NCI-H2107 treated with DMSO at 0.1 percent for 48 hours (cell line): ENCODE data around the gene RSL24D1.
"Not testable (repeated sequence)": the region's sequence is repeated elsewhere in the genome, so short reads cannot be mapped to it uniquely, and the experiment has no call there.

Source experiments
- DNase-seq: peaks from one replicate; lab custom pipeline; 2025; ENCODE audit not compliant: unreplicated experiment; lab: John Stamatoyannopoulos, UW

The RSL24D1 gene

DNA sequence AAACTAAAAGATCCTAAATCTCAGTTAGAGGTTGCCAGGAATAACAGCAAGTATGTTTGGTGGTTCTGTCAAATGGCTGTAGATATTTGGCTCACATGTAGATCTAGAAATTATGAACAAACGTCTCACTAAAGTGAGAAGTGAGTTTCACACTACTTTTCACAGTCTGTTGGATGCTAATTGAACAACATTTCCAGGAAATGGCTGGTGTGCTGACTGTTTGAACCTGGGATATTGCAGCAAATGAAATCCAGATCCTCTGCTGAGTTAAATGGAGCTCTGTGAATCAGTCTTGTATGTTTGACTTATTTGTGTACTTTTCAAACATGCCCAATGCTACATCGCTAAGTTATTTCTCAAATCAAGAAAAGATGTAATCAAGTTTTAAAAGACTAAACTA, 21.3 kb upstream of the RSL24D1 start:
- DNase-seq: no peak

DNA sequence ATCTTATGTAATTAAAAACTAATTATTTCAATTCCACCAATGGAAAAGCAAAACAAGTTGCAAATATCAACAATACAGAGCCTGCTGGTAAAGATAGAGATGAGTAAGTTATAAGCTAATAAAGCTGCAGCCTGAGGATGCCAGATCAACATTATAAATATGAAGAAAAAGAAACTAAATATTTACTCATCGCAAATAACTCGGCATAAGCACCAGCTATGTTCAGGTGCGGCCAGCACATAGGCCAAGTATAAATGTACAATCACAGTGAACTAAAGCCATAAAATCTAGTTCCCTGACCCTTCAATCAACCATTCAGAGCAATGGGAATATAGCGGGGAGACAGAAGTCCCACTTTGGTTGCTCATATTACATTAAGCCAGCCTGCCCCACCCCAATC, 7.7 kb upstream of the RSL24D1 start:
- DNase-seq: no peak

DNA sequence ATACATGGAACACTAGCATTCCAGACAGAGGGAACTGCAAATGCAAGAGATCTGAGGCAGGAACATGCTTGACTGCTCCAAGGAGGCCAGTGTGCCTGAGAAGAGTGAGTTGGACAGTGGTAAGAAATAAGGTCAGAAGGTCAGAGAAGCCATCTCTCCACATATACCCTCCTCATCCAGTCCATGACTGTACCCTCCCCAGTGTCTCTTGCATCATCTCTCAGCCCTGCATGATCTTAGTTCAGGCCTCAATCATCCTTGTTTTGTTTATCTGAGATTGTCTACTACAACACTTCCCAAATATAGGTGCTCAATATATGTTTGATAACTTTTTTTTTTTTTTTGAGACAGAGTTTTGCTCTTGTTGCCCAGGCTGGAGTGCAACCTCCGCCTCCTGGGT, 5.5 kb upstream of the RSL24D1 start:
- no peak for DNase-seq

DNA sequence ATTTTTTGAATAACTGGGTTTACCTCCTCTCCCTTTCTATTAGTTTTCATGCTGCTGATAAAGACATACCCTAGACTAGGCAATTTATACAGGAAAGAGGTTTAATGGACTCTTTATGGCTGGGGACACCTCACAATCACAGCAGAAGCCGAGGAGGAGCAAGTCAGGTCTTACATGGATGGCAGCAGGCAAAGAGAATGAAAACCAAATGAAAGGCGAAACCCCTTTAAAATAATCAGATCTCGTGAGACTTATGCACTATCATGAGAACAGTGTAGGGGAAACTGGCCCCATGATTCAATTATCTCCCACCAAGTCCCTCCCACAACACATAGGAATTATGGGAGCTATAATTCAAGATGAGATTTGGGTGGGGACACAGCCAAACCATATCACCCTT, 2.0 kb upstream of the RSL24D1 start:
- no peak for DNase-seq

DNA sequence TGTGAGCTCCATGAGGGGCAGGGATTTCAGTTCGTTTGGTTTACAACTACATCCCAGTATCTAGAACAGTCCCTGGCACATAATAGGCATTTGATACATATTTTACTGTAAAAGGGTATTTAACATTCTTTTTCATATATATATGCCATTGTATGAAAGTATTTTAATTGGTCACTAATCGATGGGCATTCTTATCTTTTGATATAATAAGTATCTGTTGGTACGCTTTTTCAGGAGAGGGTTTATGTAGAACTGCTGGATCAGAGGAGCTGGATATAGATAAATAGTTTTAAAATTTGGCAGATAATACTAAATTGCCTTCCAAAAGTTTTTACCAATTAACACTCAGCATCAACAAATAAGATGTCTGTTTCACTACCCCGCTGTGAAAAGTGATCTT, 978 bp upstream of the RSL24D1 start:
- DNase-seq: no peak

DNA sequence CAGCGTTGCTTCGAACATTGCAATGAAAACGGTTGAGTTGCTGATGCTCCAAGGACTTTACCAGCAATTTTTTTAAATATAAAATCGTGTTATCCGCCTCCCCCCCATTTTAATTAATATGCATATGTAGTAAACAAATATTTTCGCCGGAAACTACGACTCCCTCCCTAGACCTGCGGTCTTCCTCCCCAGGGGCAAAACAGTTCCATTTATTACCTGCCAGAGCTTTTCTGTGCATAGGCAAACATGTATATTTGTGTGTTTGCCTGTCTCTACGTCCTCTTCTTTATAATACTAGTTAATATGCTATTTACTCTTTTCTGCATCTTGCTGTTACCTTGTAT, 593 bp upstream of the RSL24D1 start:
- no peak for DNase-seq

DNA sequence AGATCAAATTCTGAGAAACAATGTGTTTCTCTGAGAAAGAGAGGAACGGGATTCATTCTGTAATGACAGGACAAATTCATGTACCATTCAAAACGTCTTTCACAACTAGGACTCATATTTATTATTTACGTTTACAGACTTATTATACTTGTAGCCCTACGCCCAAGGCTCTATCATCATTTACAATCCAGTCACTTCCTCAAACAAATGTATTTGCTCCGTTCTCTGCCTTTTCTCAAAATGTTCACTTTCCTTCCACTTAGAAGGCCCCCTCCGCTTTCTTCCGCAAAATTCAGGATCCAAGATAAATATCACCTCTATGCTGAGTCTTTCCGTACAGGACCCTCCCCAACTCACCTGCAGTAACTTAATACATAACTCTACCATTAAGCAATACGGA, 745 bp downstream of the RSL24D1 start:
- no peak for DNase-seq

DNA sequence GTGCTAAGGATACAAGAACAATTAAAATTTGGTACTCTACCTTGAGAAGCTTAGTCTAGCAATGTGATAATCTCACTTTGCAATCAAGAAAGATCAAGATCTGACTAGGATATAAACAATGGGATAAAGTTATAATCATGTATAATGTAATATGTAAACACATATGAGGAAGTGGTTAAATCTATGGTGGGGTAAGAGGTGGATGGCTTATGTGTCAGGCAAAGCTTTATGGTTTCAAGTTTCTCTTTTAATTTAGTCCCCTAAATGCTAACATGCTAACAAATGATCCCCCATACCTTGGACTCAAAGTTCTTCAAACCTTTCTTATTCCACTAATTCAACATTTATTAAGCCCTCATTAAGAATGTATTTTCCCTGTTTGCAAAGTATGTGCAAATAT, 2.5 kb downstream of the RSL24D1 start:
- DNase-seq: no peak

DNA sequence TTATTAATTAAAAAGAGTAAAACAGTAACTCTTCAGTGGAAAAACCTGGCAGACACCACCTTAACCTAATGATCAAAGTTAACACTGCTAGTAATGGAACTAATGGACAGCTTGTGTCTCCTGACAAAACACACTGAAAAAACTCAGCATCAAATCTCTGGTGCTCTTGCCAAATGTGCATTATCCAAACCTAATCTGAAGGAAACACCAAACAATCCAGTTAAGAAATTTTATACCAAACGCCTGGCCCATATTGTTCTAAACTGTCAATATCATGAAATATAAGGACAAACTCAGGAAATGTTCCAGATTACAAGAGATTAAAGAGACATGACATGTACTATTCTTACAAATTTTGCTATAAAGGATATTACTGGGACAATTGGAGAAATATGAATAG, 10.4 kb downstream of the RSL24D1 start:
- no peak for DNase-seq

DNA sequence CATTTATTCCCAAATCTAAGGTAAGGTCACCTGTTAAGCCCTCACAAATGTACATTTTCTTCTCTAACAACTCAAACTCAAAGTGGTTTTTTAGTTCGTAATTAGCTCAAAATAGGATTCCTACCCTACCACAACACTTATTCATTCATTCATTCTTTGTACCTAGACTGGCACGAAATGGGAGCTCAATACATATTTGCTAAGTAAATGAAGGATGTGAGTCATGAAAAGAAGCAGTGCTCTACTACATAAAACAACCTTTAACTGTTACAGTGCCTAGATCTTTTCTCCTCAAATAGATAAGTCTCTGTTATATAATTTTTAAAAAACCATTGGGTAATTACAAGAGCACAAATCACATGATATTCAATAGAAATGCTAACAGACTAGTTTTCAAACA, 13.1 kb downstream of the RSL24D1 start:
- no peak for DNase-seq

DNA sequence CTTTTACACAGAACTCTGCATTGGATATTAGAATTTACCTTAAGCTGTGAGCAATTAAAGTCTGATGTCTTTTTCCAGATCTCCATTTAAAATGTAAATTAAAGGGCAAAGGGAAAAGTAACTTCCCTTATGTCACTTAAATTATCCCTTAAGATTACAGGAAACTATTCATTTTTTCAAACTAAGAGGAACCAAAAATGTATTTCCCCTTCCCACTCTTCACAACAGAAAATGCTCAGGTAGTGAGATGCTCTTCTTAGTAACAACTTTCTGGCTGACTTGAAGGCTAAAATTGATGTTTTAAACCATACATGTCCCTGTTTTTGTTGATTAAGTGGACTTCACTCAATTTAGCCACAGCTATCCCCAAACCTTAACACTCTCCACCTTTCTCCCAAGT, 17.6 kb downstream of the RSL24D1 start:
- no peak for DNase-seq

DNA sequence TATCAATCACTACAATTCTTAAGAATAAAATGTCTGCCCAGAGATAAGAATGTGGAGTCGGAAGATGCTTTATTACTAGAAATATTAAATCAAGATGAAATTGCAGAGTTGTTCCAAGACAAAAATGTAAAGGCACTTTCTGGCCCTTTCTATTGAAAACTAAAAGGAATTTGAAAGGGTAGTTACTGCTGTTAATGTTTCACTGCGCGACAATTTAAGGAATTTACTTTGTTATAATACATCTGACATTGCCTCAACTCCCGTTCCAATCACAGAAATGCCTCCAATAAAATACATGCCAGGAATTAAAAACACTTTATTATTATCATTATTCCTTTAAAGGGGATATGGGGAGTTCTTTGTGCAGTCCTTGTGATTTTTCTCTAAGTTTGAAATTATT, 26.4 kb downstream of the RSL24D1 start:
- no peak for DNase-seq

DNA sequence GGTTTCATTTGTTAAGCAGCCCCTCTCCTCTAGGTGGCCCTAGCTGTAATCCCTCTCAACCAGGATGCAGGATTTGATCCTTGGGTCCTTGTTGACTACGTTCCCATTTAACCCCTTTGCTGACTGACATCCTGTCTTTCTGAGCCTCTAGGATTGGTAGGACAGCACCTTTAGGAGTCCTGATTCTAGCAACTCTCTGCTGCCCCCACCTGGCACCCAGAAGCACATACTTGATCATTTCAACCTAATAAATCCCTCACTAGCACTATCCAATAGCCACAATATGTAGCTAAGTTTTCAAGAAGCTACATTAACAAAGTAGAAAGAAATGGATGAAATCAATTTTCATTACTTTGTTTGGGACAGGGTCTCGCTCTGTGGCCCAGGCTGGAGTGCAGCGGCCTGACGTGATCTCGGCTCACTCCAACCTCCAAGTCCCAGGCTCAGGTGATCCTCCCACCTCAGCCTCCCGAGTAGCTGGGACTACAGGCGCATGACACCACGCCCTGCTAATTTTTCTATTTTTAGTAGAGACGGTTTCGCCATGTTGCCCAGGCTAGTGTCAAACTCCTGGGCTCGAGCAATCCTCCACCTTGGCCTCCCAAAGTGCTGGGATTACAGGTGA, 28.3 kb downstream of the RSL24D1 start:
- peak; percentile 46 for DNase-seq

DNA sequence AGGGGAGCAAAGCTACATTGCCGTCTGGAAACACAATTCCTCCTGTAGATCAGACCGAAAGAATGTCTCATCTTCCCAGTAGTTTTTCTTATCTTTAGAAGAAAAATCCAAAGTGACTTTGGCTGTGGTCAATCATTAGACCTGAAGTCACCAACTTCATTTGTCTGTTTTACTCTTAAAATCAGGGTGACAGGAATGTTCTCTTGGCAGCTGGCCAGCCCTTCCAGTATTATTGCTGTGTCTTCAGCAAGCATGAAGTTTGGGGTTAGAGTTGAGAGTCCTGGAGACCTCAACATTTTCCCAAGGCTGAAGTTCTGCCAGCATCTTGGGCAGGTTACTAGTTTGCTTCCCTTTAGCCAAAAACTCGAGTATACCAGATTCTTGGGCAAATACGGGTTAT, 32.5 kb downstream of the RSL24D1 start:
- DNase-seq: no peak

DNA sequence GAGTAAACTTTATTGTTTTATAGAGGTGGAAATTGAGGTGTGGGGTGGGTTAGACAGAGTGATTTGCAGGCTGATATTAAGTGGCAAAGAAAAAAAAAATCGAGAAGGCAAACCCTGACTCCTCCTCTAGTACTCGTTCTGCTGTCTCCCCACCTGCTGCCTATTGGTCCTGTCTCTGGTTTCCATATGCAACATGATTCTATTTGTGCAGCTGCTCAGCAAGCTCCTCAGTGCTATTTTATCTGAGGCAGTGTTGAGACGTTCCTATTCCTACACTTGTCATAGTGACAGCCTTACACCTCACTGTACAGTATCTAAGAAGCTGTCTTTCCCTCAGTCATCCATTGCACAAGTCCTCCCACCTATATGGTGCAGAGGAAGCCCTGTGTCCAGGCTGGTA, 45.1 kb downstream of the RSL24D1 start:
- DNase-seq: peak; percentile 83

DNA sequence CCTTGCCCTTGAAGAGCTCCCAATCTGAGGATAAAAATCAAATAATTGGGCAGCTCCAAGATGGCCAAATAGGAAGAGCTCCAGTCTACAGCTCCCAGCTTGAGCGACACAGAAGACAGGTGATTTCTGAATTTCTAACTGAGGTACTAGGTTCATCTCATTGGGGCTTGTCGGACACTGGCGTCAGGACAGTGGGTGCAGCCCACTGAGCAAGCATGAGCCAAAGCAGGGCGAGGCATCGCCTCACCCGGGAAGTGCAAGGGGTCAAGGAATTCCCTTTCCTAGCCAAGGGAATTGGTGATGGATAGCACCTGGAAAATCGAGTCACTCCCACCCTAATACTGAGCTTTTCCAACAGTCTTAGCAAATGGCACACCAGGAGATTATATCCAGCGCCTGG, 53.6 kb downstream of the RSL24D1 start:
- DNase-seq: not testable (repeated sequence)

DNA sequence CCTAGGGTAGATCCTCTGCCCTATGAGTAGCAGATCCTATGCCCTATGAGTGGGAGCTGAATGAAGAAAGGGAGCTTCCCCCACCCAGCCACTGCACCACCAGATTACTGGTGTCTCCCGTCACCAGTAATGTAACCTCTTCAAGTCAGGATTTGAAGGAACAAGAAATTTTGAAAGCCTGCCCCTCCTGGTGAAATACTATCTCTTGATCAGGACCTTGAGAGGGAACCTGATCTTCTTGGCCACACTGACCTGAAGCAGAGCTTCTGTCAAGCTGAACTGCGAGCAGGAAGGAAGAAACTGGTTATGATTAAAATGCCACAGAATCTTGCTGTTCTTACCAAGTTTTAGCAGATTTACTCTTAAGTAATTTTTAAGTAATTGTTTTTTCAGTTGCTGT, 62.8 kb downstream of the RSL24D1 start:
- DNase-seq: no peak

DNA sequence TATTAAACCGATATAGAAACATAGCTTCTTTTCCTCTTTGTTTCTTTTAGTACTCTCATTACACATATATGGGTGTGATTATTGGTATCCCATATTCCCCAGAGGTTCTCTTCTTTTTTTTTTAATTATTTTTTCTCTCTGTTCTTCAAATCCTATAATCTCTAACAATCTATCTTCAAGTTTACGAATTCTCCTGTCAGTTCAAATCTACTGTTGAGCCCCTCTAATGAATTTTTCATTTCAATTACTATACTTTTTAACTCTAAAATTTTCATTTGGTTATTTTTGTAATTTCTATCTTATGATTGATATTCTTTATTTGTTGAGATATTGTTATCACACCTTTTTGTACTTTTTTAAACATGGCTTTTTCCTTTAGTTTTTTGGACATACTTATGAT, 64.1 kb downstream of the RSL24D1 start:
- DNase-seq: no peak
